ENCODE data around the gene EFR3B.

DNA sequence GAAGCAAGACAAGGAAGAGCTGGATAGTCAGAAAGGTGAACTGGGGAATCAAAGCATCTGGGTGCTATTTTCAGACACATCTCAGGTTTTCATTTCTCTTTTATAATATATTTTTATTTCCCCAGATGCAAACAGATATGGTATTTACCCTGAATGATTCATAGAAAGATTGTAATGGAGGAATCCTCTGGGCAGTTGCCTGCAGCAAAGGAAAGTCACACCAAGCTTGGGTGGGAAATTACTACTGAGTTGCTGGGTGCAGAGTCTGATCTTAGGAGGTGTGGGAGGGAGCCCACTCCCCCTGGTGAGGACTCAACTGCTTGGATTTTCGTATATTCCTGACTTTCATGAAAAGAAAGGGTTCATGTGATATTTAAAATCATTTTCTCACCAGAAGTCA, 2.1 kb downstream of the EFR3B start:
- TF ChIP-seq POLR2A (IDR thresholded peaks at IDR 0.05), result no peak
- TF ChIP-seq, protein P1, sequence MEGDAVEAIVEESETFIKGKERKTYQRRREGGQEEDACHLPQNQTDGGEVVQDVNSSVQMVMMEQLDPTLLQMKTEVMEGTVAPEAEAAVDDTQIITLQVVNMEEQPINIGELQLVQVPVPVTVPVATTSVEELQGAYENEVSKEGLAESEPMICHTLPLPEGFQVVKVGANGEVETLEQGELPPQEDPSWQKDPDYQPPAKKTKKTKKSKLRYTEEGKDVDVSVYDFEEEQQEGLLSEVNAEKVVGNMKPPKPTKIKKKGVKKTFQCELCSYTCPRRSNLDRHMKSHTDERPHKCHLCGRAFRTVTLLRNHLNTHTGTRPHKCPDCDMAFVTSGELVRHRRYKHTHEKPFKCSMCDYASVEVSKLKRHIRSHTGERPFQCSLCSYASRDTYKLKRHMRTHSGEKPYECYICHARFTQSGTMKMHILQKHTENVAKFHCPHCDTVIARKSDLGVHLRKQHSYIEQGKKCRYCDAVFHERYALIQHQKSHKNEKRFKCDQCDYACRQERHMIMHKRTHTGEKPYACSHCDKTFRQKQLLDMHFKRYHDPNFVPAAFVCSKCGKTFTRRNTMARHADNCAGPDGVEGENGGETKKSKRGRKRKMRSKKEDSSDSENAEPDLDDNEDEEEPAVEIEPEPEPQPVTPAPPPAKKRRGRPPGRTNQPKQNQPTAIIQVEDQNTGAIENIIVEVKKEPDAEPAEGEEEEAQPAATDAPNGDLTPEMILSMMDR (IDR thresholded peaks at IDR 0.05), result no peak

All from esophagus squamous epithelium (tissue), 4 donors.